H1 (cell line): Measurements from ENCODE around the gene PPP1R14C. TPM values are rescaled to one million over a fixed set of nuclear protein-coding genes. Genes with fewer than 3 reads are reported as not detected.

ENCODE experiments used
- EZH2 ChIP-seq: fragments of 200-600 bp; sonication (generic); IDR thresholded peaks from 2 replicates; pipeline ENCODE4 v1.7.1; 2012; ENCODE audit warnings: low read depth, mild to moderate bottlenecking, moderate library complexity, low read length, inconsistent platforms; ENCODE audit not compliant: severe bottlenecking
- GTF2F1 ChIP-seq: IDR thresholded peaks from 2 replicates; pipeline ENCODE4 v1.6.1; 2012; ENCODE audit warnings: low read depth, low read length, improper control_type of control experiment, borderline replicate concordance
- MAX ChIP-seq: IDR thresholded peaks from 2 replicates; pipeline ENCODE4 v1.6.1; 2012; ENCODE audit warnings: inconsistent platforms
- POLR2A ChIP-seq, 2 experiments: IDR thresholded peaks; 1 replicate in 1 of 2; 2 replicates in 1 of 2; pipeline ENCODE4 v1.6.1; 2011; ENCODE audit warnings: low read depth in 2 of 2, low read length in 2 of 2, mild to moderate bottlenecking in 2 of 2; ENCODE audit errors: control extremely low read depth in 1 of 2
- SIN3A ChIP-seq, 2 experiments: IDR thresholded peaks in 1 of 2; conservative IDR thresholded peaks in 1 of 2; 2 replicates each; pipeline ENCODE4 v1.6.1; 2011 to 2012; ENCODE audit warnings: low read length in 2 of 2, improper control_type of control experiment in 1 of 2, low read depth in 1 of 2, mild to moderate bottlenecking in 1 of 2
- SP2 ChIP-seq: IDR thresholded peaks from 2 replicates; pipeline ENCODE4 v1.6.1; 2012; ENCODE audit warnings: mild to moderate bottlenecking, low read length, inconsistent platforms
- TAF7 ChIP-seq: optimal IDR thresholded peaks from 2 replicates; pipeline ENCODE3; 2011; ENCODE audit warnings: low read depth, mild to moderate bottlenecking, inconsistent platforms, low read length, moderate library complexity, borderline replicate concordance
- ZNF274 ChIP-seq: IDR thresholded peaks from 2 replicates; pipeline ENCODE4 v1.7.0; 2012; ENCODE audit warnings: low read length, borderline replicate concordance; ENCODE audit errors: extremely low read depth
- polyA plus RNA-seq, 7 experiments: library from polyadenylated mRNA; depleted of rRNA in 3 of 7; stranded (reverse) in 5 of 7; unstranded in 2 of 7; fragments of >200 nt in 5 of 7; fragments of 200-250 nt in 2 of 7; gene quantifications; 1 replicate in 5 of 7; 2 replicates in 1 of 7; 4 replicates in 1 of 7; pipeline versions ENCODE4 v1.2.1 to v1.2.3, GENCODE V29; 2011 to 2013; ENCODE audit warnings: missing spikeins in 2 of 7, mixed read lengths in 2 of 7
- total RNA-seq: library from RNA; stranded (reverse); fragmentation: NEBNext Ultra II Directional; extraction: Animal tissue kit (Norgen Biotek cat#: 25700); gene quantifications from 2 replicates; pipeline ENCODE4 v1.2.1, GENCODE V29; 2021

Gene PPP1R14C
- total and polyA plus RNA-seq, 2 of the 8 experiments (the other 6 are each of a cell fraction or from before 2014, with no cell fraction given), result 0.30 to 0.61 TPM

- TF ChIP-seq TAF7 (no peak), MAX (no peak), EZH2 (no peak), POLR2A (IDR thresholded peaks at IDR 0.05; ENCODE audit: control extremely low read depth in 1 of 2, low read depth in 2 of 2, low read length in 2 of 2) (no peak), SP2 (no peak), SIN3A (conservative IDR thresholded peaks at IDR 0.05 in 1 of 2, IDR thresholded peaks at IDR 0.05 in 1 of 2; ENCODE audit: low read depth in 1 of 2, low read length in 2 of 2) (no peak), ZNF274 (no peak), GTF2F1 (no peak)
Measured at GRCh38 chr6:150098155-150098554, 44.7 kb upstream of the PPP1R14C start (continued).
